IgD-negative memory B cell (primary cell): Measurements from ENCODE around the gene RPS3. TPM values are rescaled to one million over a fixed set of nuclear protein-coding genes. Genes with fewer than 3 reads are reported as not detected.
A peak's percentile ranks its signal among the peaks of the same experiment; 100 is the strongest.
"Not testable (repeated sequence)": the region's sequence is repeated elsewhere in the genome, so short reads cannot be mapped to it uniquely, and the experiment has no call there.

Source experiments
- H3K27ac Mint-ChIP-seq, 3 donors: one replicate each; pipeline ENCODE4 v1.8.0; 2020 to 2022; ENCODE audit warnings: mild to moderate bottlenecking in 3 of 3, mixed read lengths in 3 of 3, moderate library complexity in 1 of 3
- H3K27me3 Mint-ChIP-seq: one replicate; pipeline ENCODE4 v1.8.0; 2021; ENCODE audit warnings: mixed read lengths
- H3K36me3 Mint-ChIP-seq: one replicate; pipeline ENCODE4 v1.8.0; 2020; ENCODE audit warnings: mild to moderate bottlenecking, mixed read lengths
- H3K4me1 Mint-ChIP-seq, 3 donors: one replicate each; pipeline ENCODE4 v1.8.0; 2020 to 2022; ENCODE audit warnings: mixed read lengths in 3 of 3, mild to moderate bottlenecking in 1 of 3
- H3K4me3 Mint-ChIP-seq, 4 donors: one replicate each; pipeline ENCODE4 v1.8.0; 2020 to 2022; ENCODE audit warnings: mild to moderate bottlenecking in 4 of 4, mixed read lengths in 4 of 4, moderate library complexity in 3 of 4
- H3K9me3 Mint-ChIP-seq, 3 donors: one replicate each; pipeline ENCODE4 v1.8.0; 2020 to 2021; ENCODE audit warnings: mixed read lengths in 3 of 3, mild to moderate bottlenecking in 1 of 3
- polyA plus RNA-seq: library from polyadenylated mRNA; unstranded; fragments of 300-500 nt; fragmentation: Illumina TruSeq; gene quantifications from one replicate; pipeline ENCODE4 v1.2.3, GENCODE V29; 2021

Gene RPS3
- polyA plus RNA-seq, 1 donor from 2014 or later, result 4,911 TPM

DNA sequence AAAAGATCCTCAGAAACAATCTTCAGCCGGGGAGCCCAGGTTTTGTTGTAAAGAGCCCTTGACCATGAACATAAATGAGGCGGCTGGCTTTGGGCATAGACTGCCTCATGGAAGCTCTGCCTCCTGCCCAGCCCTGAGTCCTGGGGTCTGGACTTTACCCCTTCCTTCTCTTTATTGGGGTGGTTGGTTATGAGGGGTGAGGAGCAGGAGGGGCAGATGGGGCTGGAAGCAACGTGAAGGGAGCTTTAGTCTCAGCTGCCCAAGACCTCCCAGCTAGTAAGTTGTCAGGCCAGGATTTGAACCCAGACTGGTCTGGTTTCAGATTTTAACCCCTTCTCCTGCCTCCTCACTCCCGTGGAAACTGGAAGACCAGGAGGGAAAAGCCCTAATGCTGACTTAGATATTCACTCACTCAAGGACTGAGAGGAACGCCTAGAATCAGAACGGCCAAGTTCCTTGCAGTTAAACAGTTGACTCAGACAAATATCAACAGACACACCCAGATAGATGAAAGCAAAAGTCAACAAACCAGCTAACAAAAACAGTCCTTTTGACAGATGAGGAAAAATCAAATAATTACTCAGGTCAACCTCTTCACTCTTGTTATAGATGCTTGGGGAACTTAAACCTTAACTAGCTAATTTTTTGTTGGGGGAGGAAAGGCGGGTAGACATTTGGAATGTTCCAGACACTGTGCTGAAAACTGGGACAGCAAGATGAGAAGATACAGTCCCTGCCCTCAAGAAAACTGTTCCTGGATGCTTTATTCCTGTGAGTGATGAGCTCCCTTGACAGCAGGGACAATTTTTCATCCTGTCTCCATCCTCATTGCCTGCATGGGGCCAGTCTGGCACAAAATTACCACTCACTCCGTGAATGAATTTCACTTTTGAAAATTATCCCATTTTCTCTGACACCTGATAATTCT lies 27.1 kb upstream of the RPS3 start:
- H3K36me3 Mint-ChIP-seq, result no peaks in the 10 kb centered on the region
- peaks cover 6% of the 10 kb centered on the region for H3K27me3 Mint-ChIP-seq
- H3K9me3 Mint-ChIP-seq, result peaks cover 0 to 2% (median 0%) of the 10 kb centered on the region in 3 donors
- H3K4me1 Mint-ChIP-seq, result peaks cover 0 to 2% (median 0%) of the 10 kb centered on the region in 3 donors
- H3K27ac Mint-ChIP-seq, result no peak overlapping the region
- no peak overlapping the region for H3K4me3 Mint-ChIP-seq

DNA sequence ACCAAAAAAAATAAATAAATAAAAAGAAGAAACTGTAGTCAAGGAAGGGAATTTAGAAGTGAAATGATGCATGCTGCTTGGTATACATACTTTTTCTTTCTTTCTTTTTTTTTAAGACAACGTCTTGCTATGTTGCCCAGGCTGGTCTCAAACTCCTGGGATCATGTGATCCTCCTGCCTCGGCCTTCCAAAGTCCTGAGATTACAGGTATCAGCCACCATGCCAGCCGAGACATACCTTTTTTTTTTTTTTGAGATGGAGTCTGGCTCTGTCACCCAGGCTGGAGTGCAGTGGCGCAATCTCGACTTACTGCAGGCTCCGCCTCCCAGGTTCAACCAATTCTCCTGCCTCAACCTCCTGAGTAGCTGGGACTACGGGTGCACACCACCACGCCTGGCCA lies 26.1 kb upstream of the RPS3 start:
- Mint-ChIP-seq H3K9me3 (no peaks in the 10 kb centered on the region), H3K4me3 (no peak overlapping the region), H3K4me1 (peaks cover 0 to 2% (median 0%) of the 10 kb centered on the region in 3 donors)

DNA sequence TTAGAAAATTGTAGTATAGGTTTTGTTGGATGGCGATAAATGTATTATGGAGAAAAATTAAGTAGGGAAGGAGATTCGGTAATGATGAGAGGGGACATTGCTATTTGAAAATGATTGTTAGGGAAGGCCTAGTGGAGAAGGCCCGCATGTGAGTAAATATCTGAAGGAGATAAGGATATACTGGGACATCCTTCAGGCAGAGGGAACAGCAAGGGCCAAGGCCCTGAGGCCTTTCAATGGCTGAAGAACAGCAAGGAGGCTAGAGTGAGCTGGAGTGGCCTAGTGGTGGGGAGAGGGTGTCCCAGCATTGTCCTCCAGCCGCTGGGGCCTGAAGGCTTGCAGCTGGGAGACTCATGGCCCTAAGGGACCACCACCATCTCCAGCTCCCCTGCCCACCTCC lies 24.7 kb upstream of the RPS3 start:
- H3K4me1 Mint-ChIP-seq, result peaks cover 0 to 2% (median 0%) of the 10 kb centered on the region in 3 donors
- H3K27ac Mint-ChIP-seq, result no peak overlapping the region
- H3K27me3 Mint-ChIP-seq, result peaks cover 6% of the 10 kb centered on the region
- H3K36me3 Mint-ChIP-seq, result no peaks in the 10 kb centered on the region
- H3K9me3 Mint-ChIP-seq, result no peaks in the 10 kb centered on the region
- no peak overlapping the region for H3K4me3 Mint-ChIP-seq

More for the DNA sequence above, 26.1 kb upstream of the RPS3 start:
- peaks cover 6% of the 10 kb centered on the region for H3K27me3 Mint-ChIP-seq
- H3K27ac Mint-ChIP-seq, result no peak overlapping the region
- H3K36me3 Mint-ChIP-seq, result no peaks in the 10 kb centered on the region

DNA sequence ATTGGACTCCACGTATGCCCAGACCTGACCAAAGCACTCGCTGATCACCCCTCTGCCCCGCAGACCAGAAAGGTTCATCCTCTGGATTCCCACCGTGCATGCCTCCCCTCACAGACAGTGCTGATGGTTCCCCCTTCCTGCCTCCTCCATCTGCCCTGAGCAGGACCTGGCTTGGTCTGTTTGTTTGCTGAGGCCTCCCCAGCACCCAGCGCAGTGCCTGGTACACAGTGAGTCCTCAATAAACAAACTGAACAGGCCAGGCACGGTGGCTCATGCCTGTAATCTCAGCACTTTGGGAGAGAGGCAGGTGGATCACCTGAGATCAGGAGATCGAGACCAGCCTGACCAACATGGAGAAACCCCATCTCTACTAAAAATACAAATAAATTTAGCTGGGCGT lies 23.7 kb upstream of the RPS3 start:
- Mint-ChIP-seq H3K36me3 (no peaks in the 10 kb centered on the region), H3K27me3 (peaks cover 3% of the 10 kb centered on the region), H3K27ac (no peak overlapping the region), H3K9me3 (no peaks in the 10 kb centered on the region), H3K4me1 (no peaks in the 10 kb centered on the region), H3K4me3 (no peak overlapping the region)

DNA sequence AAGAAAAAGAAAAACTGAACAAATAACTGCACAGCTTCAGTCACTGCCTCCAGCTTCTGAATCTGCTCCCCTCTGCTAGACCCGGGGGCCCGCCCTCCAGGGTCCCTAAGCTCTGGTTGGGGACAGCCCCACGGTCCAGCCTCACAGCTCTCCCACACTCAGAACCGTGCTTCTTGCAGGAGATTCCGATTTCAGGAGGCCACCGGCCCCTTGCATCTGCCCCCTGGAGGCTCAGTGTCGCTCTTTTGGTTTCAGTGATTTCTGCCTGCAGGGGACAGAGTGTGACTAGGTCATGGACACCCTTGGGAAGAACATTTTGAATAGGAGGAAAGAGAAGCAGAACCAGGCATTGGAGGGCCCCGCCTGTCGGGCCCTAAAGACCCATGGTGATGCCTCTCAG lies 23.1 kb upstream of the RPS3 start:
- H3K27me3 Mint-ChIP-seq, result peaks cover 3% of the 10 kb centered on the region
- H3K9me3 Mint-ChIP-seq, result no peaks in the 10 kb centered on the region
- no peaks in the 10 kb centered on the region for H3K4me1 Mint-ChIP-seq
- H3K36me3 Mint-ChIP-seq, result no peaks in the 10 kb centered on the region
- H3K27ac Mint-ChIP-seq, result no peak overlapping the region
- no peak overlapping the region for H3K4me3 Mint-ChIP-seq

DNA sequence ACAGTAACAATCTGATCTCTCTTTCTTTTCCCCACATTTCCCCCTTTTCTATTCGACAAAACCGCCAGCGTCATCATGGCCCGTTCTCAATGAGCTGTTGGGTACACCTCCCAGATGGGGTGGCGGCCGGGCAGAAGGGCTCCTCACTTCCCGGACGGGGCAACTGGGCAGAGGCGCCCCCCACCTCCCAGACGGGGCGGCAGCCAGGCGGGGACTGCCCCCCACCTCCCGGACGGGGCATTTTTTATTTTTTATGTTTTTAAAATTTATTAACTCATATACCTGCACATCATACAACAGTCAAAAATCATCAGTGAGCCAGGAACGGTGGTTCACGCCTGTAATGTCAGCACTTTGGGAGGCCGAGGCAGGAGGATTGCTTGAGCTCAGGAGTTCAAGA lies 20.5 kb upstream of the RPS3 start:
- H3K27ac Mint-ChIP-seq, H3K4me3 Mint-ChIP-seq, H3K4me1 Mint-ChIP-seq, H3K36me3 Mint-ChIP-seq, H3K27me3 Mint-ChIP-seq, H3K9me3 Mint-ChIP-seq: not testable (repeated sequence)

DNA sequence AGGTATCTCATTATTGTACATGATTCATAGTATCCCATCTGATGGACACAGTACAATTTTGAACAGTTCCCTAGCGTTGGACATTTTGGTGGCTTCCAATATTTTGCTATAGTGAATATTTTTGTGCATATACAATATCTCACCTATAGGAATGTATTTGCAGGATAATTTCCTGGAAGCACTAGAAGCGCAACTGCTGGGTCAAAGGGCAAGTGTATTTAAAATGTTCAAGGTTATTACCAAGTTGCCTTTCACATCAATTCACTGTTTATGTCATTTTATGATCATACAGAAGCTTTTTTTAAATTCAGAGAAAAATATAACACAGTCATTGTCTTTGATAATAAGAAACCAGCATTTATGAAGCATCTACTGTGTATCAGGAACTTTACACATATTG lies 19.1 kb upstream of the RPS3 start:
- H3K9me3 Mint-ChIP-seq, result no peaks in the 10 kb centered on the region
- no peak overlapping the region for H3K4me3 Mint-ChIP-seq
- peaks cover 3% of the 10 kb centered on the region for H3K27me3 Mint-ChIP-seq
- peaks cover 2 to 7% (median 3%) of the 10 kb centered on the region in 3 donors for H3K4me1 Mint-ChIP-seq
- H3K36me3 Mint-ChIP-seq, result no peaks in the 10 kb centered on the region
- no peak overlapping the region for H3K27ac Mint-ChIP-seq

DNA sequence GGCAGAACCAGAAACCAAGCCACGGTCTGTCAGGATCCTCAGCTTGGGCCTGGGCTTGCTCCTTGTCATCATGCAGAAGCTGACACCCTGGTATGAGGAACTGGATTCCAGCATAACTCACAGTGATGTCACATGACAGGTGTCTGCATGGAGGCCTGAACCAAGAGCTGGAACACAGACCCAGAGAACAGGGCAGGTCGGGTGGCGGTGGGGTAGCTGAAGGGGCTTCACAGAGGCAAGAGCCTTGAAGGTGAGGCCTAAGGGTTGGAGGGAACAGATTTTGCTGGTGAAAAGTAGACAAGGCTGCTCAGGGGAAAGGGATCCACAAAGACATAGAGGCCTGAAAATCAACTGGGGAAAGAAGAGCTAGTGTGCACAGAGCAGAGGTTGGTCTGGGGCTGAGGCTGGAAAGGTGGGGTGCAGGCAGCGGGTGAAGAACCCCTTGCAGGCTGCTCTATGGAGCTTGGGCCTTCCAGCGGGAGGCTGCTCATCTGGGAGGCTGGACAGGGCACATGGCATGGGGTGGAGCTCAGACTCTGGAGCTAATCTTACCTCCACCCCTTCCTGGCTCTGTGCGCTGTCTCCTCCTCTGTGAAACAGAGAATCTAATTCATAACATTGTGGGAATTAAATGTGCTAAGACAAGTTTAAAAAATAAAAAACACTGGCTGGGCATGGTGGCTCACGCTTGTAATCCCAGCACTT lies 18.4 kb upstream of the RPS3 start:
- Mint-ChIP-seq H3K4me1 (peaks cover 2 to 7% (median 3%) of the 10 kb centered on the region in 3 donors), H3K27ac (no peak overlapping the region), H3K27me3 (peaks cover 3% of the 10 kb centered on the region), H3K4me3 (no peak overlapping the region), H3K9me3 (no peaks in the 10 kb centered on the region), H3K36me3 (no peaks in the 10 kb centered on the region)

DNA sequence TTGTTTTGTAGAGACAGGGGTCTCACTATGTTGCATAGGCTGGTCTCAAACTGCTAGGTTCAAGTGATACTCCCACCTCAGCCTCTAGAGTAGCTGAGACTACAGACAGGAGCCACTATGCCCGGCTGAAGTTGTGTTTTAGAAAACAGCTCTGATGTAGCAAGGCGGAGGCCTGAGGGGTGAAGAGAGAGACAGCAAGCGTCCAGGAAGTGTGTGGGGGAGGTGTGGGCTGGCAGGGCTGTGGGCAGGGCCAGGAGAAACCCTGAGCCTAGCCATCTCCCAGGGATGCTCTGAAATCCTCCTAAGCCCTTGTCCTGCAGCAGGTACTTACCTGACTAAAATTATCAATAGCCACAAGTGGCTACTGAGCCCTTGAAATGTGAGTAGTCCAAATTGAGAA lies 16.1 kb upstream of the RPS3 start:
- peaks cover 2 to 7% (median 3%) of the 10 kb centered on the region in 3 donors for H3K4me1 Mint-ChIP-seq
- H3K27ac Mint-ChIP-seq, result peak overlapping the region in 1 of 3 donors; percentile 39
- H3K4me3 Mint-ChIP-seq, result no peak overlapping the region
- H3K27me3 Mint-ChIP-seq, result peaks cover 6% of the 10 kb centered on the region
- no peaks in the 10 kb centered on the region for H3K9me3 Mint-ChIP-seq
- no peaks in the 10 kb centered on the region for H3K36me3 Mint-ChIP-seq

DNA sequence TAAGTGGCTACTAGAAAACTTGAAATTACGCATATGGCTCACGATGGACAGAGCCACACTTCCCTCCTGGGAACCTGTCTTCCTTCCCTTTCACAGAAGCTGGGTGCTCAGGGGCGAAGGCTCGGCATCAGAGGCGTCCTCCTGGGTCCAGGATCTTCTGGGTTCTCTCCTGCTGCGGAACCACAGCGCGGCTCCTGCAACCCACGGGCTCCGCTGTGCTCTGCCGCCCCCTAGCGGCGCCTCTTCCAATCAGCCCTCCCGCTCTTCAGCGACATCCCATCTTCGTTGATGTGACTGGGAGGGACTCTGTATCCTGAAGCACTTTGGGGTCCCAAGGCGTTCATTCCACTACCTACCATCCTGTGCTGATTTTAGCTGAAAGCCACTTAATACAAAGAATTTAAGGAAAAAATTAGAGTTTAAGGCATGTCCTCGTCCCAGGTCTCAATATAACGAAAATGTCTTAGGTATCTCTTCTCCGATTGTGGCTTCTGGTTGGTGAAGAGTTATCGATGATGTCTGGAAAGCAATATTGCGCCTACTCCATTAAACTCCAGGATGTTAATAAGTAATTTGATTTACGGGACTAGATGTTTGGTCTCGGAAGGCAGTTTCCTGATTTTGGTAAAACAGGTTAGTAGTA lies 14.8 kb upstream of the RPS3 start:
- no peaks in the 10 kb centered on the region for H3K9me3 Mint-ChIP-seq
- H3K27me3 Mint-ChIP-seq, result peaks cover 6% of the 10 kb centered on the region
- H3K36me3 Mint-ChIP-seq, result no peaks in the 10 kb centered on the region
- peak overlapping the region in 1 of 3 donors; percentile 79 for H3K27ac Mint-ChIP-seq
- H3K4me3 Mint-ChIP-seq, result peak overlapping the region in 1 of 4 donors; percentile 61
- H3K4me1 Mint-ChIP-seq, result peaks cover 2 to 7% (median 3%) of the 10 kb centered on the region in 3 donors

DNA sequence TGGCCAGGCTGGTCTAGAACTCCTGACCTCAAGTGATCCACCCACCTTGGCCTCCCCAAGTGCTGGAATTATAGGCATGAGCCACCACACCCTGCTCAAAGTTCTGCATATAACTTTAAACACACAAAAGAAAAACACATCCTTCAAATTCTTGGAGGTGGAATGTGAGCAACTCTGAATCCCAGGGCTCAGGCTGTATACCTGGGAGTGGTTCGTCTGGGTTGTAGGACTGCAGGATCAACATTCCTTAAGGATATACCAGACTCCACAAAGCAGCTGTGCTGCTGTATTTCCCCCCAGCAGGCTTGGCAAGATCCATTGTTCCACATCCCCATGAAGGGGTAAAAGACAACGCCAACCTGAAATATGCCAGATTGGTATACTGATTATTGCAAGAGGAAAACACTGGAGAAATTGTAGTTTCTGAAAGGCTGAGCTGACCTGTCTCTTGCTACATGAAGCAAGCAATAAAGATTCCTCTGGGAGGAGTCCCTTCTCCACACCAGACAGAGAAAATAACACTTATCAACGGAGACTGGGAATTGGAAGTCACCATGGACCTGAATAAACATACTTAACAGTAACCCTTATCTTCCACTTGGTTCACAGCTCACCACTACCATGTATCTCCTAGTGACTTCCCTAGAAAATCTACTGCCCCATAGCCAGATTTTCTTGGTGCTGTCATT lies 12.2 kb upstream of the RPS3 start:
- peaks cover 2 to 7% (median 3%) of the 10 kb centered on the region in 3 donors for H3K4me1 Mint-ChIP-seq
- H3K27ac Mint-ChIP-seq, result no peak overlapping the region
- no peaks in the 10 kb centered on the region for H3K9me3 Mint-ChIP-seq
- H3K36me3 Mint-ChIP-seq, result no peaks in the 10 kb centered on the region
- peaks cover 8% of the 10 kb centered on the region for H3K27me3 Mint-ChIP-seq
- H3K4me3 Mint-ChIP-seq, result no peak overlapping the region

DNA sequence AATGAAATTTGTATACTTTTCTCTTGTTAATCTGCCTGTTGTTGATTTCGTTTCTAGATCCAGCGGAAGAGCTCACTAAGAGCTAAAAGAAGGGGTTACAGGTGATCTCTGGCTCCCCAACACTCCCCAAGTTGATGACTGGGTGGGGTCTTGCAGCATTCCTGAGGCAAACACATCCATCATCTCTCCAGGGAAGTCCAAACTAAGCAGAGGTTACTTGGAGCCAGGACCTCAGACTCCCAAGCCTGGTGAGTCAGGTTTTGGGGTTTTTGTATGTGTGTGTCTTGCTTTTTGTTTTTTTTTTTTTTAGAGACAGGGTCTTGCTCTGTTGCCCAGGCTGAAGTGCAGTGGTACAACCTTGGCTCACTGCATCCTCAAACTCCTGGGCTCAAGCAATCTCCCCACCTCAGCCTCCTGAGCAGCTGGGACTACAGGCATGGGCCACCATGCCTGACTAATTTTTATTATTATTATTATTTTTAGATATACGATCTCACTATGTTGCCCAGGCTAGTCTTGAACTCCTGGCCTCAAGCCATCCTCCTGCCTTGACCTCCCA lies 11.5 kb upstream of the RPS3 start:
- no peak overlapping the region for H3K27ac Mint-ChIP-seq
- peaks cover 8% of the 10 kb centered on the region for H3K27me3 Mint-ChIP-seq
- no peaks in the 10 kb centered on the region for H3K36me3 Mint-ChIP-seq
- no peak overlapping the region for H3K4me3 Mint-ChIP-seq
- no peaks in the 10 kb centered on the region for H3K9me3 Mint-ChIP-seq
- H3K4me1 Mint-ChIP-seq, result peaks cover 2 to 7% (median 3%) of the 10 kb centered on the region in 3 donors

DNA sequence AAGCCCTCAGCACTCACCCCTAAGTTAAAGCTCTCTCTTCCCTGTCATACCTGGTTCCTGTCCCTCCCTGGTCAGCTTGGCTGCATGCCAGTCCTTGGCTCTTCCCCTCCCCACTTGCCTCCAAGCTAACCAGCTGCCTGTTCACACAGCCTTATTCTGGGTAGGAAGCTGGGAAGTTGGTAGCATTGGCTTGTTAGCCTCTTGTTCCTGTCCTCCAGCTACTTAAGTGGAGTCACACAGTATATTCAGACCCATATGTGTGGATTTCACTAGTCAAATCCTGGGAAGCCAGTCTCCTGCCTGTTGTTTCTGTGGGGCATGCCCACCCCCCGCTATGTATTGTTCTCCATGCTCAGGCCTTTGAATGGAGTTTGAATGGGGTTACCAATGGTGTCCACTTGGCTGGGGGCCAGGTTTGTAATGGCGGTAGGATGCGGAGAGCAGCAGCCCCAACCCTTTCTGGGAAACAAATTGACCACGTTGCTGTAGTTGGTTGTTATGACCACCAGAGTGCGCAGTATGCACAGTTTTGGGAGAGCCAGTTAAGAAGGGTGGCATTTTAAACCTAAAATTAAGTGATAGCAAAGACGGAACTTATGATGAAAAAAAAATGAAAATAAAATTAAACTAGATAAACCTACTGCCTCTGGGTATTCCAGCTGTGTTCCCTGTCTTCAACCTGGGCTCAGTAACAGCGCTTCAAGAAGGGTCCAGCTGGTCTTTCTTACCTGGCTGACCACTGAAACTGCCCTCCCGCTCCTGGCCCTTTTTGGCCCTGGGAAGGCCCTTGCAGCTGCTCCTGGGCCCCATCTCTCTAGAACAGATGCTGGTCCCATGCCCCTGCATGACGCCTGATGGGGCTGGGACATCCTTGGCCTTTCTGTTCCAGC lies 10.7 kb upstream of the RPS3 start:
- H3K9me3 Mint-ChIP-seq, result no peaks in the 10 kb centered on the region

DNA sequence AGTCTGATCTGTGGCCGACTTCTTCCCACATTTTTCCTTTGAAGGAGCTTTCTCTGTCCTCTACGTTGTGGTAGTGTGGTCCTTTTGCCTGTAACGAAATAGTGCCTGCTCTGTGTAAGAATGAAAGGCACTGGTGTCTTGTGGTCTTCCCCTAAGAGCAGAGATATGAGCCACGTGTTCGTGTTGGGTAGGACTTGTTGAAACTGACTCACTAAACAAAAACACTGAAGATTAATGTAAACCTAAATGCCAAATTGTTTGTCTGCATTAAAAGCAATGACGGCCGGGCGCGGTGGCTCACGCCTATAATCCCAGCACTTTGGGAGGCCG lies 10.1 kb upstream of the RPS3 start:
- H3K27ac Mint-ChIP-seq, result no peak overlapping the region
- H3K9me3 Mint-ChIP-seq, result no peaks in the 10 kb centered on the region
- no peaks in the 10 kb centered on the region for H3K36me3 Mint-ChIP-seq
- no peak overlapping the region for H3K4me3 Mint-ChIP-seq
- H3K27me3 Mint-ChIP-seq, result peaks cover 8% of the 10 kb centered on the region
- peaks cover 2 to 7% (median 3%) of the 10 kb centered on the region in 3 donors for H3K4me1 Mint-ChIP-seq

More for the DNA sequence above, 10.7 kb upstream of the RPS3 start:
- H3K27ac Mint-ChIP-seq, result no peak overlapping the region
- peaks cover 2 to 7% (median 3%) of the 10 kb centered on the region in 3 donors for H3K4me1 Mint-ChIP-seq
- no peak overlapping the region for H3K4me3 Mint-ChIP-seq
- H3K36me3 Mint-ChIP-seq, result no peaks in the 10 kb centered on the region
- H3K27me3 Mint-ChIP-seq, result peaks cover 8% of the 10 kb centered on the region
